ENCODE results near the gene OSBP2.

The OSBP2 gene

GRCh38 chr22:30827646-30828045, 133.0 kb downstream of the OSBP2 start:
- no peak for TF ChIP-seq CTCF (IDR thresholded peaks at IDR 0.05; ENCODE audit: borderline replicate concordance, insufficient read depth, low read depth, low read length)
- H3K4me3 ChIP-seq (ENCODE audit: low read depth, low read length), result no peak overlapping the region

- no peak for TF ChIP-seq CTCF (IDR thresholded peaks at IDR 0.05; ENCODE audit: borderline replicate concordance, insufficient read depth, low read depth, low read length)
- no peak overlapping the region for H3K4me3 ChIP-seq (ENCODE audit: low read depth, low read length)
Measured at GRCh38 chr22:30828187-30829155, 133.8 kb downstream of the OSBP2 start.

GRCh38 chr22:30829901-30830550, 135.4 kb downstream of the OSBP2 start:
- H3K4me3 ChIP-seq (ENCODE audit: low read depth, low read length), result no peak overlapping the region
- no peak for TF ChIP-seq CTCF (IDR thresholded peaks at IDR 0.05; ENCODE audit: borderline replicate concordance, insufficient read depth, low read depth, low read length)

- no peak for TF ChIP-seq CTCF (IDR thresholded peaks at IDR 0.05; ENCODE audit: borderline replicate concordance, insufficient read depth, low read depth, low read length)
- H3K4me3 ChIP-seq (ENCODE audit: low read depth, low read length), result no peak overlapping the region
Measured at GRCh38 chr22:30830907-30831306, 136.2 kb downstream of the OSBP2 start.

- no peak overlapping the region for H3K4me3 ChIP-seq (ENCODE audit: low read depth, low read length)
- no peak for TF ChIP-seq CTCF (IDR thresholded peaks at IDR 0.05; ENCODE audit: borderline replicate concordance, insufficient read depth, low read depth, low read length)
Measured at GRCh38 chr22:30832407-30832987, 137.8 kb downstream of the OSBP2 start.

- no peak for TF ChIP-seq CTCF (IDR thresholded peaks at IDR 0.05; ENCODE audit: borderline replicate concordance, insufficient read depth, low read depth, low read length)
Measured at GRCh38 chr22:30833322-30833721, 138.6 kb downstream of the OSBP2 start.

More at GRCh38 chr22:30833322-30833721, 138.6 kb downstream of the OSBP2 start:
- no peak overlapping the region for H3K4me3 ChIP-seq (ENCODE audit: low read depth, low read length)
